GM12874 (cell line): ENCODE measurements around the gene MAML1.

Experiments
- CTCF ChIP-seq: IDR thresholded peaks from 2 replicates; pipeline ENCODE4 v1.5.1; 2011; ENCODE audit warnings: low read depth, mild to moderate bottlenecking, control low read depth, low read length, moderate library complexity; ENCODE audit not compliant: insufficient read depth

MAML1 gene

GRCh38 chr5:179729727-179730126 lies 2.9 kb upstream of the MAML1 start:
- no peak for TF ChIP-seq CTCF

- no peak for TF ChIP-seq CTCF
Measured at GRCh38 chr5:179730356-179730755, 2.3 kb upstream of the MAML1 start.

DNA sequence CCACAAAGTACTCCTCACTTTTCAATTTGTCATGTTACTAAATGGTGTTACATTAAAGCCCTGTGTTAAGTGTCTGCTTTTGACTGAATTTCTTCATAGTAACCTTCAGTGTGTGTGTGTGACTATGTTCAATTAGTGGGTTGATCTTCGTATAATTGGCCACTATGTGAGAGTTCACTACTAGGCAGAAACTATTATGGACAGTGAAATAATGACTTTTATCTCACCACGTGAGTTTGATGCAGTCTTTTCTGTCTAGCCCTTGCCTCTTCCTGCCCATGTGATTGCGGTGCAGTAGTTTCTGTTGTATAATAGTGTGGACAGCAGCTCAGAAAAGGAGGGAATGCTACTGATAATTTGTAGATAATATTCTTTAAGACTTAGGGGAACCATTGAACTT lies 1.8 kb upstream of the MAML1 start:
- TF ChIP-seq CTCF, result no peak

GRCh38 chr5:179731791-179732411 lies 721 bp upstream of the MAML1 start:
- no peak for TF ChIP-seq CTCF

GRCh38 chr5:179732918-179733771 lies 523 bp downstream of the MAML1 start:
- TF ChIP-seq CTCF, result no peak

DNA sequence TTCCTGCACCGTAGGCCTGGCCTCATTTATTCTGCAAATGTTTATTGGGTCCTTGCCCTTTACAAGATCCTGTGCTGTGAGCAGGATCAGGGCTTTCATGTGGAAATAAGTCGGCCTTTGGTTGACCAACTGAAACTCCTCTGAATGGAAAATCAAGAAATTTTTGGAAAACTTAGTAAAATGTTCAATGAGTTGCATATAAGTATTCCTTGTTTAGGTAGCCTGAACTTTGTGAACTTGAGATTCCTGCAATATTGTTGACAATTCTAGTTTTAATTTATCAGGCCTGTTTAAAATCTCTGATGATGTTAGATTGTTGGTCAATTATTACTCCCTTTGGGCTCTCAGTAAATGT lies 1.1 kb downstream of the MAML1 start:
- no peak for TF ChIP-seq CTCF

DNA sequence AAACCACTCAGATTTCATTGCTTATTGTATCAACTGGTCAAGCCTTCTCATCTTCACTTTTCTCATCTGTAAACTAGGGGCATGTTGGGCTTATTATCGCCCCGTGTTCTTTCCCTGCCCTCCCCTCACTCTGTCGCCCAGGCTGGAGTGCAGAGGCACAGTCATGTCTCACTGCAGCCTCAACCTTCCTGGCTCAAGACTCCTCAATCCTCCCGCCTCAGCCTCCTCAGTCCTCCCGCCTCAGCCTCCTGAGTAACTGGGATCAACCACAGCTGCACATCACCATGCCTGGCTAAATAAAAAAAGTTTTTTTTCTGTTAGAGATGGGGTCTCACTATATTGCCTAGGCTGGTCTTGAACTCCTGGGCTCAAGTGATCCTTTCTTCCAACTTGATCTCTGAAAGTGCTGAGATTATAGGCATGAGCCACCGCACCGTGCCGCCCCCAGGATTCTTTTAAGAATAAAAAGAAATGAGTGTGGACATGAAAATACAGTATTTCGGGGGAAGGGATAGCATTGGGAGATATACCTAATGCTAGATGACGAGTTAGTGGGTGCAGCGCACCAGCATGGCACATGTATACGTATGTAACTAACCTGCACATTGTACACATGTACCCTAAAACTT lies 2.0 kb downstream of the MAML1 start:
- no peak for TF ChIP-seq CTCF
